Activated CD4-positive, CD25-positive, alpha-beta regulatory T cell treated with anti-CD3 and anti-CD28 coated beads, Interleukin-2, amount 50 U/mL, for 24 hours (primary cell): ENCODE data around the gene ANKRD13B.
"Not testable (repeated sequence)": the region's sequence is repeated elsewhere in the genome, so short reads cannot be mapped to it uniquely, and the experiment has no call there.

ENCODE experiments used
- ATAC-seq, 2 donors: fragments of 150-1000 bp; cut with Tn5 transposase; one replicate each; pipeline ENCODE4 v1.10.0; 2021; ENCODE audit warnings: mild to moderate bottlenecking in 1 of 2, moderate library complexity in 1 of 2

The ANKRD13B gene

DNA sequence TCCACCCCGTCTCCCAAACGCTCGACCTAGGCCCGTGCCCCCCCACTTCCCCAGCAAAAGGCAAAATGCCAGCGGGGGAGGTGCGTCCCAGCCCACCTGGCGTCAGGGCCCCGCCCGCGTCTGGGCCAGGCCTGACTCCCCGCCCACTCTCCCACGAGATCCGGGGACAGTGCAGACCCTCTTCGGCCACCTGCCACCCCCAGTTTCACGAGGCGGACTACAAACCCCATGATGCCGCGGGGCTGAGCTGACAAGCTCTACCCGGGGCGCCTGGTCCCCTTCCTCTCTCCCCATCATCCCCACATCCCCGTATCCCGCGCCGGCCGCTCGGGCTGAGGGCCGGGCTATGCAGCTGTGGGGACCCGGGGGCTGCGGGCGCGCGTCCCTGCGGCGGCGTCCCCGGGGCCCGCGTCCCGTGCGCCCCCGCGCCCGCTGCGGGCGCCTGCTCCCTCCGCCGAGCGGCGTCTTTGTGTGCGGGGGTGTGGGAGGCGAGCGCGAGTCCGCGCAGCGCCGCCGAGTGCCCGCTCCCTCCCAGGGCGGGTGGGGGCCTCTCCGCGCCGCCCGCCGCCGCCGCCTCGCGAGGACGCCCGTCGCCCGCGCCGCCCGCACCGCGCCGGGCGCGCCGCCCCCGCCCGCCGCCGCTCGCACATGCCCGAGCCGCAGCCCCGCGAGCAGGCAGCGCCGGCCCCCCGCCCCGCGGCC lies at the start of gene ANKRD13B:
Gene ANKRD13B (plus strand): TSS at position 283 of the 702 bp plus-strand sequence. CDS start 490 bp downstream, outside the sequence.
- no peak for ATAC-seq

DNA sequence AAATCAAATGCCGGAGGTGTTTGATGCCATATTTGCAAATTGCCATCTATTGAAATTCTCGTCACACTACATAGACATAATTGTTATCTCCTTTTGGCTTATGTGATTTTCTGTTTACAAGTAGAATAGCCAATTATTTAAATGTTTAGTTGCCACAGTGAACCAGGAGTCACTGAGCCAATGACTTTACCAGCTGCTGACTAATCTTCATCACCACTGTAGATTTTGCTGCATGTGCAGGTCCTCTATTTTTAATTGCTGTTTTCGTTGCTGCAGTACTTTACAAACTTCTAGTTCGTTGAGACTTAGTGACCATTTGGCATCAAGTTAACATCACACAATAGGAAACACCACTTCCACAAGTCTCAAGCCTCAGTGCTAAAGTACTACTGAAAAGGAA lies 48.9 kb upstream of the ANKRD13B start:
- no peak for ATAC-seq

DNA sequence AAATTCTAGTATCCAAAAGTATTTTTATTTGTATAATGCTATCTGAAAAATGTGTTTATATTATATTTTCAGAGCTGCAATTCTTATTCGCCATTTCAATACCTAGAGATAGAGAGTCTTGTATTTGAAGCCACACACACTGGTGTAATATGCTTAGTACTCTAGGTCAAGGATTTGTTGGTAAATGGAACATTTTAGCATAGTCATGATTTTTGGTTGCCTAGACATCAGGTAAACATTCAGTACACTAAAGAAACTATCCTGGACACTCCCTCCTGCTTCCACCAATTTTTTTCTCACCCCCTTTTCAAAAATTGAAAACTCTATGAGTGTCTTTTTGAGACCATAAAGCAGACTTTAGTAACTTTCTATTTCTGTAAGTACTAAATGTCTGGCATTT lies 46.8 kb upstream of the ANKRD13B start:
- no peak for ATAC-seq

- no peak for ATAC-seq
Measured at GRCh38 chr17:29546830-29547229, 46.1 kb upstream of the ANKRD13B start.

DNA sequence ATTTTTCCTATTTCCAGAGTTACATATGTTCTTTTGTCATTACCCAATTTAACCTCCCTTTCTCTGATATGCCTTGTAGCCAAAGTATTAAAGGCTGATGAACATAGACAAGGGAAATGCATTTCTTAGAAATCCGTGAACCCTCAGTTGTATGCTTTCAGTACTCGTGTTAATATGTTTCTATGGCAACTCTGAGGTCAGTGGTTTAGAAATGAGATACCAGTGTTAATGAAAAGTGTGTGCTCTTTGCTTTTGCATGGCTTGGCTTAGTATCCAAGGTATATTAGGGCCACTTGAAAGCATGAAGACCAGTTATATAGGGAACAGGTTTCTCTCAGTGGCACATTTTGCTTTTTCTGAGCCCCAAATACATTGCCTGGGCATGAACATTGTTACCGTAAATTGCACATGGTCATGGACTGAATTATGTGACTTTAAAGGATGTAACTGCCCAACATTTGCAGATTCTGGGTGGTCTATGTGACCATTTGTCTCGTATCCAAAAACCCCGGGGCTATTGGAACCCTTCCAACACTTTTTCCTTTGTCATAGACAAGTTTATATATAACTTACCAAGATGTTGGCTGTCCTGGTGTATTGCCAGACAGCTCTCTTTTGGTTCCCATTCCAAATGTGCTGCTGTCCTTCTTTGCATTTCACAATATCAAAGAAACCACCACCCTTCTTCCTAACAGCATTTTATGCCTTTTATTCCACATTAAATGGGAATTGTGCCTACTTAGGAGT lies 43.6 kb upstream of the ANKRD13B start:
- ATAC-seq = peak; percentile 46 to 80

GRCh38 chr17:29555840-29556239 lies 37.1 kb upstream of the ANKRD13B start:
- ATAC-seq = no peak

- ATAC-seq = no peak
Measured at GRCh38 chr17:29557085-29557738, 35.7 kb upstream of the ANKRD13B start.

DNA sequence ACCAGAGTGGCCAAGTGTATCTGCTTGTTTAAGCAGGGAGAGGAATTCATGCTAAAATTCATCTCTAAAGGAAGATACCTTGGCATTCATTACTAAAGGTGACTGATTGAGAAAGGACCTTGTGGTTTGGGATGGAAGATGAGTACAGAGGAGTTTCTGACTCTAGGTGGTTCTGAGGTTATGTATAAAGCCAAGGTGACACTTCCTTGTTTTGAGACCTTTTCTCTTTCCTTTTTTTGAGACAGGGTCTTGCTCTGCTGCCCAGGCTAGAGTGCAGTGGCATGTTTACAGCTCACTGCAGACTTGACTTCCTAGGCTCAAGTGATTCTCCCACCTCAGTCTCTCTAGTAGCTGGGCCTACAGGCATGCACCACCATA lies 35.2 kb upstream of the ANKRD13B start:
- peak in 1 of 2 donors; percentile 65 for ATAC-seq

- not testable (repeated sequence) for ATAC-seq
Measured at GRCh38 chr17:29558139-29558538, 34.8 kb upstream of the ANKRD13B start.

DNA sequence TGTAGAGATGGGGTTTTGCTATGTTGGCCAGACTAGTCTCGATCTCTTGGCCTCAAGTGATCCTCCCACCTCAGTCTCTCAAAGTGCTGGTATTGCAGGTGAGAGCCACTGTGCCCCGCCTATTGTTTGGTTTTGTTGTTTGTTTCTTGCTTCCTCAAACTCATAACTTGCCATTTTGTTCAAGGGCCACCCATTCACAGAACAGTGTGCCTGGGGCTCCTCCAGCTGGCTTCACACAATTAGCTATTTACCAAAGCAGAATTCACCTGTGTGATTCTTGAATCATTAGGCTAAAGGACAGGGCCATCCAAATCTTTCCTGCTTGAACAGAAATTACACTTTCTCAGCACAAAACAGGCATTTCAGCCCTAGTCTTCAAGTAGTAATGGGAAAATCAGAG lies 33.3 kb upstream of the ANKRD13B start:
- no peak for ATAC-seq

DNA sequence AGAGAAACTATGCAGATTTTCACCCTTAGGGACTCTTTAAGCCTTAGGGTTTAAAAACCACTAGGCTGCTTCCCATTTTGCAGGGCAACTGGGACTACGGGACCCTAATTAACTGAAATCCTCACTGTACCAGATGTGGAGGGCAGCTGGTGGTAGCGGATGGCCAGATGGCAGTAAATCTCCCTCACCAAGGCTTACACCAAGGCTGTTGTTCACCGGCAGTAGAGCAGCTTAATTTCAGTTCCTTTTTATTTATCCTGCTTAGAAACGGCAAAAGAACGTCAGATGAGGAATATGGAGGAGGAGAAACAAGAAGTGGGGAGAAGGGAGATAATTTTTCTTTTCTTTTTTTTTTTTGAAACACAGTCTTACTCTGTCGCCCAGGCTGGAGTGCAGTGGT lies 32.6 kb upstream of the ANKRD13B start:
- no peak for ATAC-seq

DNA sequence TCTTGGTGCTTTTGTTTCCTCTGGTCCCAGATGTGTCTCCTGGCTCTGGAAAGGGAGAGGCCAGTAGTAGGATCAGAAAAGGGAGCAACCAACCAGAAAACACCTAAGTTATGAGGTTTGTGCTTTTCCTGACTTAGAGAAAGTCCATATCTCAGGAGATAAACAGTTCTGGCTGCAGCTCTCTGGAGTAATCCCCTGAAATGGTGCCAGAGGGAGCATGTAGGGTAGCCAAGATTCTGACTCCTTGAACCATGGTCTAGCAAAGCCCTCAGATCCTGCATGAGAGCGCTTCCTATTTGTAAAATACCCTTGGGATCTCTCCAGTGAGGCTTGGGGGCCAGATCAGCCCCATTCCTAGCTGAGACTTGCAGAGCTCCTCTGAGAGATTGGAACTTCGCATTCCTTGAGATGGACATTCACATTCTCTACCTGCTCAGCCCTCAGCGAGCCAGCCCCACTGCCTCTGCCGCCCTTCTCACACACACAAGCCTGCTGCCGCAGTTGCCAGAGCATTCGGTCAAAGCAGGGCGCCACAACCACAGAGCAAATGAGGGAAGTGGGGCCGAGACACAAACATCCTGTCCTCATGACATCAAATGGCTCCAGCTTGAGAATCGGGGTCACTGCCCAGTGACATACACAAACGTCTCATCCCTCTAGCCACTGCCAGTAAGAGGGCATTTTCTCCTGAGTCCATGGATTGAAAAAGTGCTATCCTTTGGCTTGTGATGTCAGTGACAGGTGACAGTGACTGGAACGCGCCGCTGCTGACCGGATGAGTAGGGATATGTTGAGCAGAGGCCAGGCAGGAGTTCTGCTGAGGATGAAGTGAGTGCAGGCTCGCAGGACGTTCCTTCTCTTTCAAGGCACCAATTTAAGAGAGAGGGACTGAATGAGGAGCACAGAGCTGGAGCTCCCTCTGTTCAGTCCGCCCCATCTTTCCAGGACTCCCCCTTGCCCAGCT lies 31.1 kb upstream of the ANKRD13B start:
- no peak for ATAC-seq

DNA sequence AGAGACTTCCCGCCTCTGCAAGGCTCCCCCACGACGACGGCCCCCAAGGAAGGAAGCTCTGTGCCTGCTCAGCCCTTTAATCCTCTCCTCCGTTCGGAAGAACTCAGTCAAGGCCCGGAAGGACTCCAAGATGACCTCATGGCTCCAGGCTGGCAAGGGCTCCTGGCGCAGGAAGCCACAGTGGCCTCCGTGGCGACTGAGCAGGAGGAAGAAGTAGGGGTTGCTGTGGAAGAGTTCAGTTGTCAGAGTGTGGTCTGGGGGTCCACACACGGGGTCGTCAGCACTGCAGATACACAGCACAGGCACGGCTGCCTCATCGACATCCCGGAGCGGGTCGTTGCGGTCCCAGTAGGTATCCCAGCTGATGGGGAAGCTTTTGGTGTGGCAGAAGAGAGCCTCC lies 30.3 kb upstream of the ANKRD13B start:
- no peak for ATAC-seq

DNA sequence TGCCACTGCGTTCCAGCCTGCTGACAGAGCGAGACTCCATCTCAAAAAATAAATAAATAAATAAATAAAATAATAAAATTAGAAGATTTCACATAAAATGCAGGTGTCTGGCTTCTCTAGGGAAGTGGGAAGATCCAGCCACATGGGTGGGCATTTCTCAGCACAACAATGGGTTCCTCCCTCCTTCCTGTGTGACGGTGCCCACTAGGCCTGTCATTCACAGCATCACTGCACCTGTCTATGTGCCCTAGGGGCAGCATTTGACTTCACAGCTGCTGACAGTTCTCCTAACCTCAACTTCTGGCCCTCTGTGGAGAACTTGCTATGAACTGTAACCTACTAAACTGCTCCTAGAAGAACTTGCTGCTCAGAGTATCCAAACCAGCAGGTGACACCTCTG lies 29.1 kb upstream of the ANKRD13B start:
- ATAC-seq = no peak

DNA sequence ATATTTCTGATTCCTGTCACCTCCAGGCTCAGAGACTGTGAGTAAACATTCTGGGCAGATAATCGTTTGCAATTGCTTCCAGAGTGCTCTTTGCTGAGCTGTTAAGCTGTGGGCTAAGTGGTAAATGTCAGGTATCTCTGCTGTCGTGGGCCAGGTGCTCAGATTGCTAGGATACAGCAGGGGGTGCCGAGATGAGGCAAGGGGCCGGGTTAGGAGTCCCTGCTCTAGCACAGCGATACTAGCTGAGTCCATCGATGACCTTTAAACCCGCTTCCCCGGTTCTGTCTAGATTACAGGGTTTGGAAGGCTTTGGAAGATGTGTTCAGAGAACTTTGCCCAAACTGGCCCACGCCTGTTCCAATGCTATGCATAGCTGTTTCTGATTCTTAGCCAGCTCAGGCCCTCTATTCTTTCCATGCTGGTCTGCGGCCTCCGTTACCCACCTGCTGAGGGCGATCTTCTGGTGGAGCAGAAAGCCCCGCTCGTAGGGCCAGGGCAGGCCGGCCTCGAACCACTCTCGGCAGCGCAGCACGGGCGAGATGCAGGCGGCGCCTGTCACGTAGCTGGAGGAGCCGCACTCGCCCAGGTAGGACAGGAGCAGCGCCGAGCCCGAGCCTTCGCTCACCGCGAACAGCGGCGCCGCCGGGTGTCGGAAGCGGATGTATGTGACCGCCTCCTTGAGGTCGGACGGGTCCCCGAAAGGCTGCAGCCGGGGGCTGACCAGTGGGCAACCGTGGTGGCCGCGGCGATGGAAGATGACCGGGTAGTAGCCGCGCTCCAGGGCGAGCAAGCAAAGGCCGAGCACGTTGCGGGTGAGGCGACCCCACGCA lies 27.1 kb upstream of the ANKRD13B start:
- ATAC-seq = peak; percentile 11 to 17

DNA sequence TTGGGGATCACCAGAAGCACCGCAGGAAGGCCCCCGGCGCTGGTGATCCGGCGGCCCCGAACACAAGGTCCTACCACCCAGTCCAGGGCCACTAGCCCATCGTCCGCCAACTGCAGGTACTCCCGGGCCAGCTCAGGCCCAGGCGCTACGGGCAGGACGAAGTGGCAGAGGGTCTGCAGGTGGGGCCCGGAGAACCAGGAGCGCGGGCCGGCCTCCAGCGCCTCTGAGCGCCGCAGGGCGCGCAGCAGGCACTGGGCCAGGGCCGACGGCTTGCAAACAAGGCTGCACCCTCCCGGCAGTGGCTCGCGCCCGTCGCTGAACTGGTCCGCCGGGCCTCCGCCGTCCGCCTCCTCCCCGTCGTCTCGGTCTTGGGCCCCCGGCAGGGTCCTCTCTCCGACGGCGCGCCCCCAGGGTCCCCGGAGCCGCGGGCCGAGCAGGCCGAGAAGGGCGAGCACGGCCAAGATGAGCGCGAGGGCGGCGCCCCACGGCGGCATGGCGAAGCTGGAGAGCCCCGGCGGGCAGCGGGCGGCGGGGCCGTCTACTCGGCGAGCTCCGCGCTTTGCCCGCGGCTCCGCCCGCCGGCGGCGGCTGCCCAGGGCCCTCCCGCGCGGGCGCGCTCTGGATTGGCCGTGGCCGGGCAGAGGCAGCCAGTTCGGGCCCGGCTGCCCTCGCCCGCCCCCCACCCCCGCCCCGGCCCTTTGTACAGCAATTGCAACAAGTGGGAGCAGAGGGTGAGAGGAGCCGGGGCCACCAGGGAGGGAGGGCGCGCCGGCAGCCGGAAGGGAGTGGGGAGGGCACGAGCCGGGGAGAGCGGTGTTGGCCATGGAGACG lies 26.2 kb upstream of the ANKRD13B start, which contains the start of gene ABHD15:
Gene ABHD15 (minus strand): TSS at position 565 of the 831 bp plus-strand sequence. CDS start 71 bp downstream, at position 494.
- peak; percentile 22 to 25 for ATAC-seq

- ATAC-seq = peak; percentile 1 to 2
Measured at GRCh38 chr17:29567304-29567553, 25.7 kb upstream of the ANKRD13B start.

DNA sequence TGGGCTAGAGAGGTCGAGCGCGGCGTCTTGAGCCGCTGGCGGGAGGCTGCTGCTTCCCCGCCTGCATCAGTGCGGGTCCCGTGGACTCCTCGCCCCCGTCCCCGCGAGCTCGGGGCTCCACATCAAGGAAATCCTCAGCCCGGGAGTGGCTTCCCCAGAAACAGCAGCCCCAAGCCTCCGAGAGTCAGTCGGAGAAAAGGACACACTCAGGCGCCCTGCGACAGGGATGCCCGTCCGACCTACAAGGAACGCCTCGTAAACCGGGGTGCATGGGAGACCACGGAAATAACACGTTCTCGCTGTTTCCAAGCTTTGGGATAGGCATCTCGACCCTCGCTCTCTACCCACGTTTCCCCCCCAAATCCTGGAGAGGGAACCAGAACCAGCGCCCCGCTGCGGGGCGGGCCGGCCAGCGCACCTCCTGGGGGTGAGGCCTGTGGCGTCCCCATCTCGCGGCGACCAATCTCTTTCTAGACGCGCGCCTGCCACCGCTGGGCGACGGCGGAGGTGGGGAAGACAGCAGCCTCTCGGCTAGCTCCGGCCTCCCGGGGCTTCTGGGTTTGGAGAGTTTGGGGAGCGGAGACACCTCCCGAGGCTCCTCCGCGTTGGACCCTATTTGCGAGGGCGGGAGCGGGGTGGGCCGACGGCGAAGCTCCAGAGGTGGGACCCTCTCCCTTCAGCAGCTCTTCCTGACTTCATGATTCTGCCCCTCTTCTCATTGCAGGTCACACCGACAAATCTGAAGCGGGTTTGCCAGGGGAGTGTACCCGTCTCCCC lies 25.2 kb upstream of the ANKRD13B start:
- ATAC-seq = peak; percentile 61 to 66

- ATAC-seq = peak; percentile 55 to 56
Measured at GRCh38 chr17:29568331-29569244, 24.3 kb upstream of the ANKRD13B start, which contains the start of gene TP53I13. Gene TP53I13, plus strand, starts transcription at chr17:29568701. Its CDS starts 58 bp downstream, at chr17:29568759.
